NCI-H2196 (cell line): ENCODE measurements around the gene LOXHD1.

ENCODE experiments used
- DNase-seq: peaks from one replicate; lab custom pipeline; 2025; ENCODE audit not compliant: unreplicated experiment; lab: John Stamatoyannopoulos, UW

Gene LOXHD1

GRCh38 chr18:46672062-46672970 is 15.3 kb upstream of the LOXHD1 start:
- DNase-seq: no peak

DNA sequence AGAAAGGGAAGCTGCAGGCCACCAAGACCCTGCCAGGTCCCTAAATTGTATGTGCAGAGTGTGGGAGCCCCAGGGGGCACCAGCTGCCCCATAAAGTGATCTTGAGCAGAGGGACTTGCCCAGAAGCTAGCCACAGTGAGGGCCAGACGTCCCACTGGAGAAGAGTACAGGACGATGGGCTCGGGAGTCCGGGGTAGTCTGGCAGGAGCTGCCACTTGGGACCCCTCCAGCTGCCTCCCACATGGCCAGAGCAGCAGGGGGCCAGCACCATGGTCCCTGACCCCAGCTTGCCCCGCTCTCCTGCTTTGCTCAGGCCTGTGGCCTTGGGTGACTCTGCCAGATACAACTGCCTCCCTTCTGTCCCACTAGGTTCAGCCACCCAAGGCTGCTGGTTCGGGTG is 11.7 kb upstream of the LOXHD1 start:
- no peak for DNase-seq

- no peak for DNase-seq
Observed at GRCh38 chr18:46668135-46668534, 11.1 kb upstream of the LOXHD1 start.

GRCh38 chr18:46663539-46663938 is 6.5 kb upstream of the LOXHD1 start:
- no peak for DNase-seq

GRCh38 chr18:46660957-46661749 is 4.1 kb upstream of the LOXHD1 start:
- DNase-seq: no peak

- no peak for DNase-seq
Observed at GRCh38 chr18:46659484-46659883, 2.5 kb upstream of the LOXHD1 start.

DNA sequence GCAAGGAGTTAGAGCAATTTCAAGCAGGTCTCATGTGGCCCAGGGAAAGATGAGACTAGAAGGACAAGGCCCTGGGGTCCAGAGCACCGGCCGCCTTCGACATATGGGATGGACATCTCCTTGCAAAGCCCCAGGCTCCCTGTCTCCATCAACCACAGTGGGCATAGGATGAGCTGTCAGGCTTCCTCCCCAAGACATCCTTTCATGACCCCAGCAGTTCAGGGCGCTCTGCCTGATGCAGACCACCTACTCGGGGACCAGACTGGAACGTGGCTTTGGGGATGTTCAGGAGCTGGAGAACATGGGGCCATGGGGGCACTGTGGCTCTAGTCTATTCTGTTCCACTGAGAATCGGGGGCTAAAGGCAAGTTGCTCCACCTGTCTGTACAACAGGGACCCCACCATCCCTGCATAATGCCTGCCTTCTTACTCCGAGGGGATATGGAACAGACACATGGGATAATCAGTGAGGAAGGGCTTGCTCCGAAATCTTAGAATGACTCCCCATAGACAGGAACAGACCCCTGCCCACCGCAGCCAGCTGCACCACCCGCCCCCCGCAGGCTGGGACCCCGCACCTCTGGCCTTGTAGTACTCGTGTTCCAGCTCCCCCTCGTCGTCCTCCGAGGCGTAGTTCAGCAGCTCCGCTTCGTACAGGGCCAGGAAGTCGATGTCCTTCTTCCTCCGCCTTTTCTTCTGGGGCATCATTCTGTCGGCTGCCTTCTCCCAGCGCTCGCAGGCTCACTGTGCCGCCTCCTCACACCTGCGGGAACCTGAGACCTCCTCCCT is 500 bp downstream of the LOXHD1 start:
- no peak for DNase-seq

DNA sequence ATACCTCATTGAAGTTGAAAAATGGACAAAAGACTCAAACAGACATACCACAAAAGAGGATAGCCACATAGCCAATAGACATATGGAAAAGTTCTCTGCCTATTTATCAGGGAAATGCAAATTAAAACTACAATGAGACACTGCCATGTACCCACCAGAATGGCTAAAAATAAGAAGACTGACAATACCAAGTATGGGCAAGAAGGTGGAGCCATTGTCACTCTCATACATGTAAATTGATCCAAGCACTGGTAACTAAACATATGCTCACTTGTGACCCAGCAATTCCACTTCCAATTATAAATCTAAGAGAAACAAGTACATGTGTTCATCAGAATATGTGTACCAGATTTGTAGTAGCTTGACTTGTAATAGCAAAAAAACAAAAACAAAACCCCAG is 4.6 kb downstream of the LOXHD1 start:
- no peak for DNase-seq

DNA sequence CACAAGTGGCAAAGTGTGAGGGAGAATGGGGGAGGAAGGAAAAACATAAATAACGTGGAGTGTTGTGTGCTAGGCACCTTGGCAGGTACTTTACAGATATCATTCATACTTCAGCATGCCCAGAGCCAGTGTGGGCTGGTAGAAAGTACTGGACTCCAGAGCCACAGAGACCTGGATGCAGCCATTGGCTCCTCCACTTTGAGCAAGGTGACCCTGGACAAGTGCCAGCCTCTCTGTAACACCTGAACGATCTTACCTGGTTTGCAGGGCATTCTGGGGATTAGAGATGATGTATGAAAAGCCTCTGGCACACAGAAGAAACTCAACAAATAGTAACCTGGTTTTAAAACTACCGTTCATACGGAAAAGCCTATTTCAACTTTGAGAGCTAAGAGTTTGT is 6.3 kb downstream of the LOXHD1 start:
- no peak for DNase-seq

DNA sequence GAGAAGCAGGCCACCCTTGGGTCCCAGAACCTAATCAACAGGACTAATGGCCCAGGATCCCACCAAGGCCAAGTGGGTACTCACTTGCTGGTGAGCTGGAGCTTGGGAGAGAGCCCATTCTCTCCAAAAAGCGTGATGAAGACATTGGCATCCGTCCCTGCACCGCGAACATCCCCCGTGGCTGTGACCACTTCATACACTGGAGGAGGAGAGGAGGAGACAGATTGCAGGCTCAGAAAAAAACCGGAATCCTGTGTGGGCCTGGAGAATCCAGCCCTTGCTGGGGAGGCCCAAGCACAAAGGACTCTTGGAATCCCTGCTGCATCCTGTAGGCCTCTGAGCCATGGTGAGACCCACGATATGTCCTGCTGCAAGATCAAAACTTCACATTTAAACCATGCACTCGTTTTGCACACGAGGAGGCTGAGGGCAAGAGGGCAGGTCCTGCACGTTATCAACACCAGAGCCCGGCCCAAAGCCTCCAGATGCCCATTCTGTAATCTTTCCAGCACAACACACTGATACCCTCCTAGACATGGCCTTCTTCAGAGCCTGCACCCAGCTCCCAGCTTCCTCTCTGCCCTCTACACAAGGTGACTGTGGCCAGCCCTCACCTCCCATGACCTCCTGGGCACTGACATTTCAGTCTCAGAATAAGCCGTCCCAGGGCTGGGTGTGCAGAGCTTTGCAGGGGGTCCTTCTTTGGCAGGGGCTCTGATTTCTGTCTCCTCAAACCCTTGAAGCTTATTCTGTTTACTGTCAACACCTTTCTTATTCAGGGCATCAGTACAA is 7.8 kb downstream of the LOXHD1 start:
- no peak for DNase-seq

DNA sequence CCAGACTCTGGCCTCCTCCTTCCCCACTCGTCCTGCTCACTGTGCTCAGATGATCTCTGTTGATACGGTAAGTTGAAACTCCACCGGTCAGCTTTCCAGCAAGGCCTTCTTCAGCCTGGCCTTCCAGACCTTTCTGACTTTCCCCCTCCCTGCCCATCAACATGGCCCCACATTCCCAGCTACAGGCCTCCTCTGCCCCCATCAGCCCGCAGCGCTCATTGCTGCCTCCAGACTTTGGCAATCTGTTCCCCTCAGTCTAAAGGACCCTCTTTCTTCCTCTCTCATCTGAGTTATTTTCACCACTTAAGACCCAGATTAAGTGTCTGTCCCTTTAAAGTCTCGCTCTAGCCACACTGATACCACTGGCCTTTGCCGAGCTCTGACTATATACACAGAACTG is 10.6 kb downstream of the LOXHD1 start:
- DNase-seq: no peak

GRCh38 chr18:46642561-46642960 is 14.5 kb downstream of the LOXHD1 start:
- no peak for DNase-seq

GRCh38 chr18:46641917-46642316 is 15.1 kb downstream of the LOXHD1 start:
- no peak for DNase-seq

DNA sequence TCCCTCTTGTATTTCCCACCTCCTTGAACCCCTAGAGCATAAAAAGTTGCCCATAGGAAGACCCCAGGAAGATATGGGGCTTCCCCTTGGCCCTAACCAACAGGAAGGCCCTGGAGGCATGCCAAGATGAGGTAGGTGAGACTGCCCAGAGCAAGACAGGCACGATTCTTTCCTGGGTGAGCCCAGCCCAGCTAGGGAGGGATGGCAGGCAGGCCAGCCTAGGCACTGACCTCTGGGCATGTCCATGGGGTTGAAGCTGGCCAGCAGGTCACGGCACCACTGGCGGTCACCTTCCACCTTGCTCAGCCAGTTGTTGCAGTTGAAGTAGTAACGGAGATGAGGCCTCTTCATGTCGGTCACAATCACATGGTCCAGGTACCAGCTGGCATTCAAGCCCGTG is 17.6 kb downstream of the LOXHD1 start:
- DNase-seq: no peak

DNA sequence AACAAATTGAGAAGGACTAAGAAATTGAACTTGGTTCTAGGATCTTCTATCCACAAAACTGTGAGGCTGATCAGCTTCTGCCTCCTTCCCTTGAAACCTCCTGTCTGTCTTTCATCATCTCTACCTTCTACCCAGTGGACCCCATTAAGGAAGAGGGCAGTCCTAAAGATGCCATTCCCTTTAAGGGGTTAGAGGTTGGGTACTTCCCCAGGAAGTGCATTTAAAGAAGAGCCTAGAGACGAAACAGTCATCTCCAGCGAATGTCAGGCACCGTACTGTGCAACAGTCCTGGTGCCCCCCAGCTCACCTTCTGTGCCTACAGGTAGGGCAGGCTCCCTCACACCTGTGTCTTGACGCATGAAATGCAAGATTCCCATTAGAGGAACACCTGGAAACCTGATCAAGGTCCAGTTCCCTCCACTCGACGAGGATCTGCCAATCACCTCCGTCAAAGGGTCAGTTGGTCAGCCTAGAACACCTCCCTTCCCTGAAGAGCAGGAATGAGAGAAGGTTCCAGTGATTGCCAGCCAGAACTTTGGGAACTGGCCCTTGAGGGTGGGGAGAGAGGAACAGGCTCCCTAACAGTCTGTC is 20.9 kb downstream of the LOXHD1 start:
- DNase-seq: no peak

DNA sequence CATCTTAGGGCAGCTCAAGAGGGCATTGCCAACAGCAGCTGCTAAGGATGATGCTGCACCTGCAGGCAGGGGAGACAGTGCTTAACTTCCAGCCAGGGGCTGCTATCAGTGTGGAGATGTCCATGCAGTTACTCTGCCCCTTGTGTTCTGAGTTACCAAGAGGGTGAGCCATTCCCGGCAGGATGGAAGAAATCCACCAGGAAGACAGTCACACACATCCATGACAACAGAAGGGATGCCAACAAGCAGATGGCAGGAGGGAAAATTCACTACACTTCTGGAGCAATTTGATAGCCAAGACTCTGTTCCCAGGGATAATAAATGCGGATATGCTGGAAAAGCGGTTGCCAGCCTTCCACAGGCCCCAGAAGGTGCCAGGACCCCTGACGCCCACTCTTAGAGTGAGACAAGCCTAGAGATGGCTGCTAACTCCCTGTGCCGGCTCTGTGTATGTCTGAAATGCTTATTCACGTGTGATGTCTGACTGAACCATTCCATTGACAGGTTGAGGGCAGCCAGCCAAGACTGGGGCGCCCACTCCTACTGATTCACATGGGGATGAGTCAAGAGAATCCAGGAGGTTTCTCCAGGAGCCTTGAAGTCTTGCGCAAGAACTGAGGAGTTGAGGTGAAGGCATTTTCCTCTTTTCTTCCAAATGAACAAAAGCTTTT is 24.5 kb downstream of the LOXHD1 start:
- DNase-seq: no peak

- no peak for DNase-seq
Observed at GRCh38 chr18:46630991-46631390, 26.0 kb downstream of the LOXHD1 start.

DNA sequence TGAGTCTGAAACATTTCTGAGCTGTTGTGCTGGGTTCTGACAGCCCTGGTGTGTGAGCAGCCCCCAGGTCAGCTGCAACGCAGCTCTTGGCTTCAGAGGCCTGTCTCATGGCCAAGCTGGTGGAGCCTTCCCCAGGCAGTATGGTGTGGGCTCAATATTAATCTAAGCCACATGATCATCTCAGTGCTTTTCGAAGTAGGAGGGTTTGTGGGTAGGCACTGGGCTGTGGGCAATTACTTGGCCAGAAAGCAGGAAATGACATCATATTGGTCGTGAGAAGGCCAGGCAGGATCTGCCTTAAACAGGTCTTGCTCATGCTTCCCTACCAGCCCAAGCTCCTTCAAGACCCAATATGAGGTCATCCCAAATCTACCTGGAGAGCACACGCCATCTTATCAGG is 26.9 kb downstream of the LOXHD1 start:
- no peak for DNase-seq

DNA sequence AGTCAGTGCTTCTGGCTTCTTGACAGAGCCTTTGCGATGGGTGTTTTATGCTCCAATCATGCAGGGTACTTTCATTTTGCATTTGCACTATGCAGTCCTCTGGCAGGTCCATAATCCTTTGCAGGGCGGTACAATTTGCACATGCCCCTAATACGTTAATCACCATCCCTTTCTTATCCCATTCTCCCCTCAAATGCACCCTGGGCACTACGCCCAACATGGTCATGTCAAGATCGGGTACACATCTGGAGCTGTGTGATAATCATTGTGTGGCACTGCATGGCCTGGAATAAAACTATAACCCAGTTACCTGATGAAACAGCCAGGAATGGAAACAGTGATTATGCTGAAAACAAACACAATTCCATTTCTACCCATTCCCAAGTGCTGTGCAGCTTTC is 27.7 kb downstream of the LOXHD1 start:
- DNase-seq: no peak

DNA sequence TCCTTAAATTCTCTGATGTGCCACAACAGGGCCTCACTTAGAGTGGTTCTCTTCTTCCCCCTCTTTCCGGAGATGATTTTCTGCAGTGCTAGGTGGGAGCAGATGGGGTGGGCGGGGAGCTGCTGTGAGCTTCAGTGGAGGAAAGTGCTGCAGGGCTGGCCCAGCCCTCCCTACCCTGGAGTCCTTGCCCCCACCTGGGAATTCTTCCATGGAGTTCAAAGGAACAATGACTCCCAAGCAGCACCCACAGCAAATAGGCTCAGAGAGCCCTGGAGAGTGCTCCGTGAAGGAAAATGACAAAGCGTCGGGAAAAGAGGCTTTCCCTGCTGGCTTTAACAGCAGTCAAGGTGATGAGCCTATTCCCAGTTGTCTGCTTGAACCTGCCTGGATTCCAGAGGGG is 28.8 kb downstream of the LOXHD1 start:
- DNase-seq: no peak
